ENCODE results near the gene CATSPERZ.
"Not testable (repeated sequence)": the region's sequence is repeated elsewhere in the genome, so short reads cannot be mapped to it uniquely, and the experiment has no call there.

Gene CATSPERZ

GRCh38 chr11:64321026-64321425 is 20.9 kb downstream of the CATSPERZ start:
- no peak for DNase-seq

DNA sequence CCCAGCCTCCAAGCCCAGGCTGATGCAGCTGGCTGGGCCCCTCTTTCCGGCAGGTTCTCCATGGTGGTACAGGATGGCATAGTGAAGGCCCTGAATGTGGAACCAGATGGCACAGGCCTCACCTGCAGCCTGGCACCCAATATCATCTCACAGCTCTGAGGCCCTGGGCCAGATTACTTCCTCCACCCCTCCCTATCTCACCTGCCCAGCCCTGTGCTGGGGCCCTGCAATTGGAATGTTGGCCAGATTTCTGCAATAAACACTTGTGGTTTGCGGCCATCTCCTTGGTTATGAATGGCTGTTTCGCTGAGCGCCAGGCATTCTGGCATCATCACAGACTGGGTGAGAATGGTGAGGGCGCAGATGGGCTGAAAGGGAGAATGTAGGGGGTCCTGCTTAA is 21.4 kb downstream of the CATSPERZ start:
- DNase-seq, result peak; percentile 87

DNA sequence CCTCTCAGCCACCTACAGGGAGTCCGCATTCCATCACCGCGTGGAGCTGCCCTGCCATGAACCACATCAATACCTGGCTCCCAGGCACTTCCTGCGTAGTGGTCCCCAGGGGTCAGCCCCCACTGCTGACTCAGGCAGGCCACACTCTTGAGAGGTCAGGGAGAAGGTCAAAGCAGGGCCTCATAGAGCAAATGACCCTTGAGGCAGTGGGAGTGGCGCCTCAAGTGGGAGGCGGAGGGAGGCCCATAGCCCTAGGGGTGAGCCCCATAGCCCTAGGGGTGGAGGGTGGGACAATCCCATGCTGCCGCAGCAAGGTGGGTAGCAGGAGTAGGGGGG is 22.7 kb downstream of the CATSPERZ start:
- DNase-seq, result peak; percentile 1

DNA sequence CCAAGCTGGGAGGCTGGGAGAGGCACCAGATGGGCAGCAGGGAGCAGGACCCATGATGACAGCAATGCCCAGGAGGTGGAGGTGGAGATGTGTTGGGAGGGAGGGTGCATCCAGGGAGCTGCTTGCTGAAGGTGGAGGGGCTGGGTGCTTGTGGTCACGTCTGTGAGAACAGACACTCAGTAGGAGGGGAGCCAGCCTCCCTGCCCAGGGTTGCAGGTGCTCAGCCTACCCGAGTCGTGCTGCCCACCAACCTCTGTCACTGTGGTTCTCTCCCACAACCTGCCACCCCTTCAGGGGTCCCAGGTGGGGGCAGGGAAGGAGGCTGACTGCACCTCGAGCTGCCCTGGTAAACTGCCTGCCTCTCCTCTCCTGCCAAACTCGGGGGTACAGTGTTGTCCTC is 23.2 kb downstream of the CATSPERZ start:
- DNase-seq, result no peak

GRCh38 chr11:64323984-64324383 is 23.8 kb downstream of the CATSPERZ start:
- not testable (repeated sequence) for DNase-seq

DNA sequence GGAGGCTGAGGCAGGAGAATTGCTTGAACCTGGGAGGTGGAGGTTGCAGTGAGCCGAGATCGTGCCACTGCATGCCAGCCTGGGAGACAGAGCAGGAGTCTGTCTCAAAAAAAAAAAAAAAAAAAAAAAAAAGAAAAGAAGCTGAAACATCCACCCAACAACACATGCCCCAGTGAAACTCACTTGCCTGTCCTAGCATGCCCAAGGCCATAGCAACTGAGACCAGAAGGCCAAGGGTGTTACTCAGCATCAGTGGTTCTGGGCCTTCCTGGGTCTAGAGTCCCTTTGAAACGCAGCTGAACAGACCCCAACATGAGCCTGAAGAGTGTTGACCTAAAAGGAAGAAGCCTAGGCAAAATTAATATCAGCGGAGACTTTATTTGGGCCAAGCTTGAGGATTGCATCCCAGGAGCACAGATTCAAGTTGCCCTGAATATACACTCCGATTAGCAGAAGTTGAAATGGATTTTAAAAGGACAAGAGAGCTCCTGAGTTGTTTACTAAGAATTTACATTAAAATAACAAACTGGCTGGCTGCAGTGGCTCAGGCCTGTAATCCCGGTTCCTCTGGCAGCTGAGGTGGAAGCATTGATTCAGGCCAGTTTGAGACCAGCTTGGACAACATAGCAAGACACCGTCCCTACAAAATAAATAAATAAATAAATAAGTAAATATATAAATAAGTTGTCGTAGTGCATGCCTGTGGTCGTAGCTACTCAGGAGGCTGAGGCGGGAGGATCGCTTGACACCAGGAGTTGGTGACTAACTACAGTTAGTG is 24.7 kb downstream of the CATSPERZ start:
- no peak for DNase-seq

GRCh38 chr11:64327375-64327774 is 27.2 kb downstream of the CATSPERZ start:
- DNase-seq, result no peak

DNA sequence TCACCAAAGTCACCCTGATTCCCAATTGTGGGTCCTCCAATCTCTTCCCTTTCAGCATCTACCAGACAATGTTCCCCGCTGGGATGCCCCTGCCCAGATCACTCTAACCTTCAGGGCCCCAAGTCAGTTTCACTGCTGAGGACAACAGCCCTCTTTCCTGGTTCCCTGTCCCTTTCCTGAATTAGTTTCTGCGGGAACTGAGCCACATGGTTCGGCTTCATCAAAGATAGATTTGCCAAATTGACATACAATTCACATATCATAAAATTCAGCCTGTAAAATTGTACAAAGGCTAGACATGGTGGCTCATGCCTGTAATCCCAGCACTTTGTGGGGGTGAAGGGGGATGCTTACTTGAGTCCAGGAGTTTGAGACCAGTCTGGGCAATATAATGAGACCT is 27.8 kb downstream of the CATSPERZ start:
- no peak for DNase-seq

DNA sequence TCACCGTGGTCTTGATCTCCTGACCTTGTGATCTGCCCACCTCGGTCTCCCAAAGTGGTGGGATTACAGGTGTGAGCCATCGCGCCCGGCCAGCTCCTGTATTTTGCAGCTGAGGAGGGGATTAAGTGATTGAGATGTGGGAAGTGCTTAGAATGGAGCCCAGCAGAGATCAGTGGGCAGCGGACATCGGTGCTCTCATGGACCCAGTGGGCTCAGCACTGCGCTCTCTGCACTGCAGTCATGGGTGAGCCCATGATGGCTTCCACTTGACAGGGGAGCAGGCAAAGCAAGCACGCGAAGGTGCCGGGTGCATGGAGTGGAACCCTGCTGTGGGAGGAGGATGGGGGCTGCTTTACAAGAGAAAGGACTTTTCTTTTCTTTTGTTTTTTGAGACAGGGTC is 30.7 kb downstream of the CATSPERZ start:
- no peak for DNase-seq

GRCh38 chr11:64331569-64332371 is 31.6 kb downstream of the CATSPERZ start:
- DNase-seq, result peak; percentile 97

- DNase-seq, result no peak
Observed at GRCh38 chr11:64333556-64333955, 33.4 kb downstream of the CATSPERZ start.

DNA sequence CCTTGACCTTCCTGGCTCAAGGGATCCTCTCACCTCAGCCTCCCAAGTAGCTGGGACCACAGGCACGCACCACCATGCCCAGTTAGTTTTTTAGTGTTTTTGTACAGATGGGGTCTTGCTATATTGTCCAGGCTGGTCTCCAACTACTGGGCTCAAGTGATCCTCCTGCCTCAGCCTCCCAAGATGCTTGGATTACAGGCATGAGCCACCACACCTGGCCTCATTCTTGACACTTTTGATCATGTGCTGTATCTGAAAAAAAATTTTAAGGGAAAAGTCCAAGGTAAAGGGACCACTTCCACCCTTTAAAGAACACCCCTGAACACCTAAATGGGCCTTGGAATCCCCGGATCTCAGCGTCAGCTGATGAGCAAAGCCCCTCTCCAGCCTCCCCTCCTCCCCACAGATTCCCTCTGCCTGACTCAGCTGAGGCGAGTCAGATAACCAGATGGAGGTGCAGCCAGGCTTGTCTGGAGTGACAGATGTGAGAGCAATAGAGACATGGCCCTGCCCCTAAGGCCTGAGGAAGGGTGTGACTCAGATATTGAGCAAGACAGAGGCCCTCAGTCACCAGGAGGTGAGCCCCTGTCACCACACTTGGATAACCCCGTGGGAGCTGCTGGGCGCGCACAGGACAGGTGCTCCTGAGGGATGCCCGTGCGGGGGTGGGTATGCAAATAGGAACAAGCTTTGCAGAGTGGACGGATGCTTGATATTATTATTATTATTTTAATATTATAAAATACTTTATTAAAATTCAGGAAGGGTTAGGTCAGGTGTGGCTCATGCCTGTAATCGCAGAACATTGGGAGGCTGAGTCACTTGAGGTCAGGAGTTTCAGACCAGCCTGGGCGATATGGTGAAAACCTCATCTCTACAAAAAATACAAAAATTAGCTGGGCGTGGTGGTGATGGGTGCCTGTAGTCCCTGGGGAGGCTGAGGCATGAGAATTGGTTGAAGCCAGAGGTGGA is 34.9 kb downstream of the CATSPERZ start:
- peak; percentile 99 for DNase-seq

DNA sequence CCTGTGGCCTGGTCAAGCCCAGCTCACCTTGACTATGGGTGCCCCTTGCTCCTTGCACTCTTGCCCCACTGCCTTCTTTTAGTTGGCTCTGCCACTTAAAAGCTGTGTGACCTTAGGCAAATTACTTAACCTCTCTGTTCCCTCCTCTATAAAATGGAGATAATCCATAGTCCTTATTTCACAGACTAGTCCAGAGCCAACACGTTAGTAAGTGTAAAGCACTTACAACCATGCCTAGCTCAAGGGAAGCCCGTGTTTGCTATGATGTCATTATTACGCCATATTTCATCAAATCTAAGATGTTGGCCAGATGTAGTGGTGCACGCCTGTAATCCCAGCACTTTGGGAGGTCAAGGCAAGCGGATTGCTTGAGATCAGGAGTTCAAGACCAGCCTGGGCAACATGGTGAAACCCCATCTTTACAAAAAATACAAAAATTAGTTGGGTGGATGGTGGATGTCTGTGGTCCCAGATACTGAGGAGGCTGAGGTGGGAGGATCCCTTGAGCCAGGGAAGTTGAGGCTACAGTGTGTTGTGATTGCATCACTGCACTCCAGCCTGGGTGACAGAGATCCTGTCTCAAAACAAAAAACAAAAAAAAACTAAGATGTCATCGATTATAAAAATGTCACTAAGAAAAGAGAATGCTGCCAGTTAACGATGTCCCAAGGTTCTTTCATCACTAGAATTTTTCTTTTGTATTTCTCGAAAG is 37.5 kb downstream of the CATSPERZ start:
- DNase-seq, result no peak

- DNase-seq, result no peak
Observed at GRCh38 chr11:64338716-64339115, 38.6 kb downstream of the CATSPERZ start.

GRCh38 chr11:64339286-64339685 is 39.1 kb downstream of the CATSPERZ start:
- no peak for DNase-seq

DNA sequence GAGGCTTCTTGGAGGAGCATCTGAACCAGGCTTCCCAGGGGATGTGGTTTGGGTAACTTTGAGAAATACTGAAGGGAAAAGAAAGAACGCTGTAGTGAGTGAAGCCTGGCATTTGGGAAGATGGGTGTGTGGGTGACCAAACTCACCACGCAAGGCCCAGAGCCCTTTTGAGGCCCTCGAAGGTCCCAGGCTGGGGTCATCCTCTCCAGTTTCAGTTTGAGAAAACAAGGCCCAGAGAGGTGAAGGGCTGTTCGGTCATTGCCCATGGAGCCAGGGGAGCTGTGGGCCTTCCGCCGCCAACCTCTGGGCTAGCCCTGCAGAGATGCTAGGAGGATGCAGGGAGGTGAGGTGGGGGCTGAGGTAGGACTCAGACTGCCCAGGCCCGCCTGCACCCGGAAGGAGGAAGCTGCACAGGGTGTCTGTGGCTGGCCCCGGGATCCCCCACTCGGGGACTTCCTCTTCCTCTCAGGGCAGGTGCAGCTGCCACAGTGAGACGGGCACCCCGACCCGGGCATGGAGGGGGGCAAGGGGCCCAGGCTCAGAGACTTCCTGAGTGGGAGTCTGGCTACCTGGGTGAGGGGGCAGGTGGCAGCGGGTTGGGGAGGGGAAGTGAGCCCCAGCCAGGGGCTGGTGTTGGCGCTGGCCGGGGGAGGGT is 39.7 kb downstream of the CATSPERZ start, which contains the start of gene CCDC88B:
Gene CCDC88B (plus strand): TSS at position 451 of the 655 bp plus-strand sequence. CDS start 63 bp downstream, at position 514.
- no peak for DNase-seq

DNA sequence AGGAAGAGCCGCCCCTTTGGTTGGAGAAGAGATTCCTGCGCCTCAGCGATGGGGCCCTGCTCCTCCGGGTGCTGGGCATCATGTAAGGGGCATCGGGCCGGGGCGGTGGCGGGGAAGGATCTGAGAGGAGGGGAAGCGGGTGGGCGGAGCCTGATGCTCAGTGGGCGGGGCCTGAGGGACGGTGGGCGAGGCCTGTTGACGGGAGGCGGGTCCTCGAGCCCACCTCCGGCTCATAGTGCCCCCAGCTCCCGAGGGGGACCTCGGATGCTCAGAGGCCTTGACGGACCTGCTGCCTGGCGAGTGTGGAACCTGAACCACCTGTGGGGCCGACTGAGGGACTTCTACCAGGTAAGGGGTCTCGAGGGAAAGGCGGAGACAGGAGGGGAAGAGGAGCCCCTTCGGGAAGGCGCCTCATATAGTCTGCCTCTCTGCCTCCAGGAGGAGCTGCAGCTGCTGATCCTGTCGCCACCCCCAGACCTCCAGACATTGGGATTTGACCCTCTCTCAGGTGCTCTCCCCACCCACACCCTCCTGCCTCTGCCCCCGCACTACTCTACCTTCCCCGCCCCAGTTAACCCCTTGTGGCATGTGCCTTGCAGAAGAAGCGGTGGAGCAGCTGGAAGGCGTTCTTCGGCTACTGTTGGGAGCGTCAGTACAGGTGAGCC is 40.6 kb downstream of the CATSPERZ start:
- no peak for DNase-seq

DNA sequence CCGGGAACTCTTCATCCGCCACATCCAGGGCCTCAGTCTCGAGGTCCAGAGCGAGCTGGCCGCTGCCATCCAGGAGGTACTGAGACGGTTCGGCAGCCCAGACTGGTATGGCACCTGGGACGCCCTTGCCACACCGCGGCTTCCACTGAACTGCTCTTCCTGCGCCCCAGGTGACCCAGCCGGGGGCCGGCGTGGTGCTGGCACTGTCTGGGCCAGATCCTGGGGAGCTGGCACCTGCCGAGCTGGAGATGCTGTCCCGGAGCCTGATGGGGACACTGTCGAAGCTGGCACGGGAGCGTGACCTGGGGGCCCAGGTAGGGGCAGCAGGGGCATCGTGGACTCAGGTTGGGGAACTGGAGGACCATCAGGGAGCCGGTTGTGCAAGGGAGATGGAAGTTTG is 41.3 kb downstream of the CATSPERZ start:
- no peak for DNase-seq

GRCh38 chr11:64341851-64342791 is 42.0 kb downstream of the CATSPERZ start:
- peak; percentile 89 for DNase-seq

Measured in NCI-H226 (cell line).